Measurements from ENCODE around the gene ATXN10. TPM values are rescaled to one million over a fixed set of nuclear protein-coding genes. Genes with fewer than 3 reads are reported as not detected.

ATXN10 gene
- total and polyA plus RNA-seq, 2 of the 8 experiments (the other 6 are each of a cell fraction or from before 2014, with no cell fraction given), result 134 to 210 TPM

DNA sequence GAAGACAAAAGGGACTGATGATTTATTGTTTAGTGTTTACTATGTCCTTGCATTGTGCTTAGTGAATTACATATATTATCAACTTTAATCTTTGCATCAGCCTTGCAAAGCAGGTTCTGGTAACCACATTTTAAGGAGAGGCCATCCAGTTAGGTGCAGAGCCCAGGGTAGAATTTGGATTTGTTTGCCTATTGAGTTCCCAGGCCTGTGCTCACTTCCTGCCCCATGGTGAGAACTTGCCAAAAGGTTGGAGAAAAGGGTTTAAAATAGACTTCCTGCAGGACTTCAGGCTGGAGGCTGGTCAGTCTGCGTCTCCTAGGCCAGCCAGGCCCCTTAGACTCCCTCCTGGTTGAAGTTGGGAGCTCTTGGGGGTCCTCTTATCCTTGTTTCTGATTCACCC lies 72.1 kb downstream of the ATXN10 start:
- no peak overlapping the region for H3K14ac ChIP-seq (ENCODE audit: insufficient read length)
- ChIA-PET POLR2A (ENCODE audit: partially characterized antibody) (interaction anchor here (0.7 kb wide), 1 partner anchor 16 kb away, joined by 4 read pairs; no protein-coding TSS in a partner anchor), CTCF (ENCODE audit: partially characterized antibody) (interaction anchor here (1.1 to 1.2 kb wide), 3 partner anchors 9 to 88 kb away, joined by 3 to 4 read pairs (median 3); no protein-coding TSS in a partner anchor)
- no peak overlapping the region for H2BK5ac ChIP-seq (ENCODE audit: low read depth, low read length)
- no peak overlapping the region for H2BK120ac ChIP-seq (replicated peaks; ENCODE audit: low read depth, low read length)
- no peak overlapping the region for H3K27ac ChIP-seq (ENCODE audit: low read depth, low read length)
- H3K4me3 ChIP-seq (ENCODE audit: extremely low read depth in 1 of 4, insufficient read depth in 2 of 4, low read depth in 3 of 4, low read length in 4 of 4), result no peak overlapping the region
- no peaks in the 10 kb centered on the region for H3K27me3 ChIP-seq (replicated peaks in 1 of 4; ENCODE audit: control insufficient read depth in 3 of 4, extremely low read depth in 1 of 4, insufficient read depth in 3 of 4, low read length in 3 of 4)
- H2BK15ac ChIP-seq (ENCODE audit: low read length), result no peak overlapping the region
- no peak overlapping the region for H2BK20ac ChIP-seq (ENCODE audit: low read length)
- H4K8ac ChIP-seq (ENCODE audit: extremely low read depth, insufficient read depth, low read length), result no peak overlapping the region
- H2AK5ac ChIP-seq (ENCODE audit: low read depth, low read length), result no peak overlapping the region
- H3K4ac ChIP-seq (replicated peaks; ENCODE audit: insufficient read length, low read depth, low read length), result no peak overlapping the region
- no peak overlapping the region for H3K56ac ChIP-seq (replicated peaks; ENCODE audit: insufficient read length, low read depth, low read length)
- no peaks in the 10 kb centered on the region; a peak in 1 of 4 replicates for H3K79me2 ChIP-seq (ENCODE audit: control insufficient read depth in 1 of 2, insufficient read depth in 2 of 2, low read length in 2 of 2)
- WGBS, 2 experiments (ENCODE audit: extremely low coverage in 1 of 2, insufficient coverage in 1 of 2, insufficient read length in 1 of 2, insufficient replicate concordance in 2 of 2, low coverage in 1 of 2, low lambda C conversion rate in 2 of 2, missing lambda C conversion rate in 1 of 2), result 88% methylated on average over 1 of the region's 1 CpG; no CpG with 5 or more reads in 1 of the 2 experiments
- TF ChIP-seq TEAD4 (IDR thresholded peaks at IDR 0.05; ENCODE audit: low read depth, low read length), result no peak
- no peak for TF ChIP-seq FOSL1 (IDR thresholded peaks at IDR 0.05; ENCODE audit: insufficient read depth, low read depth, low read length)
- no peak for TF ChIP-seq GABPA (IDR thresholded peaks at IDR 0.05; ENCODE audit: borderline replicate concordance, insufficient read depth, low read length)
- TF ChIP-seq JUND (IDR thresholded peaks at IDR 0.05; ENCODE audit: low read length), result no peak
- no peak for TF ChIP-seq BCL11A (IDR thresholded peaks at IDR 0.05; ENCODE audit: low read depth in 2 of 2, low read length in 2 of 2)
- TF ChIP-seq EZH2 (IDR thresholded peaks at IDR 0.05; ENCODE audit: low read depth, low read length, severe bottlenecking), result no peak
- no peak for TF ChIP-seq CHD1 (IDR thresholded peaks at IDR 0.05; ENCODE audit: low read depth, low read length)
- TF ChIP-seq HDAC6 (IDR thresholded peaks at IDR 0.05; ENCODE audit: low read depth, low read length), result no peak
- no peak for TF ChIP-seq RBBP5 (IDR thresholded peaks at IDR 0.05; ENCODE audit: borderline replicate concordance, low read depth, low read length)
- no peak for TF ChIP-seq PHF8 (conservative IDR thresholded peaks at IDR 0.05; ENCODE audit: low read depth, low read length)
- TF ChIP-seq RAD21 (IDR thresholded peaks at IDR 0.05 in 1 of 2, conservative IDR thresholded peaks at IDR 0.05 in 1 of 2; ENCODE audit: low read depth in 2 of 2, low read length in 2 of 2), result no peak
- no peak for TF ChIP-seq TBP (IDR thresholded peaks at IDR 0.05; ENCODE audit: low read depth, low read length)
- H3K4me1 ChIP-seq (replicated peaks in 1 of 4; ENCODE audit: control insufficient read depth in 3 of 4, insufficient read depth in 4 of 4, low read length in 3 of 4), result no peaks in the 10 kb centered on the region; a peak in 1 of 7 replicates
- peaks cover 0 to 2% of the 10 kb centered on the region in 2 experiments for H4K20me1 ChIP-seq (replicated peaks in 1 of 2; ENCODE audit: control insufficient read depth in 1 of 2, insufficient read depth in 2 of 2, low read length in 2 of 2)
- H4K5ac ChIP-seq (ENCODE audit: insufficient read length, low read depth, low read length), result no peak overlapping the region
- no peaks in the 10 kb centered on the region for H3K9me3 ChIP-seq (ENCODE audit: insufficient read depth in 2 of 2, low read depth in 1 of 2, low read length in 1 of 2)
- peaks cover 7 to 50% (median 25%) of the 10 kb centered on the region in 4 experiments; a peak in 7 of 8 replicates for H3K36me3 ChIP-seq (ENCODE audit: control insufficient read depth in 2 of 4, insufficient read depth in 4 of 4, low read length in 3 of 4)
- no peak overlapping the region for H3K18ac ChIP-seq (ENCODE audit: extremely low read depth, low read length)
- no peak overlapping the region for H4K91ac ChIP-seq (replicated peaks; ENCODE audit: insufficient read length, low read length)
- no peak overlapping the region for H3K9ac ChIP-seq (replicated peaks in 1 of 4; ENCODE audit: extremely low read depth in 1 of 4, low read depth in 3 of 4, low read length in 3 of 4)
- FAIRE-seq (no peak), DNase-seq (ENCODE audit: low read depth in 1 of 2, low spot score in 2 of 2) (no peak)
- no peaks in the 10 kb centered on the region for H3K79me1 ChIP-seq (ENCODE audit: low read depth, low read length)
- H2BK12ac ChIP-seq (ENCODE audit: low read depth, low read length), result no peak overlapping the region
- no peaks in the 10 kb centered on the region for H3K23me2 ChIP-seq (ENCODE audit: low read depth, low read length)
- no peak overlapping the region for H2AFZ ChIP-seq (ENCODE audit: low read length)
- no peak overlapping the region for H3K23ac ChIP-seq (ENCODE audit: insufficient read length)
- no peak overlapping the region for H3K4me2 ChIP-seq (ENCODE audit: insufficient read depth in 1 of 2, low read depth in 2 of 2, low read length in 2 of 2)

Measured in H1 (cell line).